IMR-90 (cell line): Measurements from ENCODE around the gene IRF2. TPM values are rescaled to one million over a fixed set of nuclear protein-coding genes. Genes with fewer than 3 reads are reported as not detected.

Source experiments
- ATAC-seq: fragments of 200-7000 bp; cut with Tn5 transposase; 2 replicates; pipeline ENCODE4 v1.9.1; 2020; ENCODE audit warnings: low read depth, mild to moderate bottlenecking, moderate library complexity
- BruUV-seq: library from RNA; stranded (reverse); fragments of 400-500 nt; replicated peaks from 2 replicates; lab custom pipeline; 2021; lab: Mats Ljungman, UMichigan
- CTCF ChIA-PET: fragments of 300-600 bp; formaldehyde crosslinking; extraction: SDS; loops from one replicate; lab custom pipeline; 2021; ENCODE audit warnings: antibody characterized with exemption; lab: Yijun Ruan, JAX
- POLR2A ChIA-PET: fragments of 300-600 bp; sonication (Branson Sonifier 250); formaldehyde crosslinking; loops from one replicate; lab custom pipeline; 2022; ENCODE audit warnings: antibody characterized with exemption; ENCODE audit not compliant: unreplicated experiment; lab: Charles Lee
- DNase-seq: peaks from one replicate; pipeline ENCODE4 v3.0.0; 2013
- H2AFZ ChIP-seq: replicated peaks from 2 replicates; pipeline ENCODE3; 2013; ENCODE audit warnings: low read length, mild to moderate bottlenecking; ENCODE audit not compliant: poor library complexity
- H2AK5ac ChIP-seq: 2 replicates; pipeline ENCODE4 v1.6.1; 2013; ENCODE audit warnings: low read depth, low read length, inconsistent platforms
- H2AK9ac ChIP-seq: replicated peaks from 2 replicates; pipeline ENCODE3; 2013; ENCODE audit warnings: mild to moderate bottlenecking, low read depth, low read length, moderate library complexity; ENCODE audit not compliant: poor library complexity
- H2BK120ac ChIP-seq: 2 replicates; pipeline ENCODE4 v1.6.1; 2013; ENCODE audit warnings: low read depth, low read length, inconsistent platforms
- H2BK15ac ChIP-seq: 3 replicates; pipeline ENCODE4 v1.6.1; 2013; ENCODE audit warnings: low read depth, low read length, inconsistent platforms
- H2BK20ac ChIP-seq: 2 replicates; pipeline ENCODE4 v1.6.1; 2013; ENCODE audit warnings: low read depth, mild to moderate bottlenecking, inconsistent platforms, low read length, moderate library complexity
- H2BK5ac ChIP-seq: 2 replicates; pipeline ENCODE4 v1.6.1; 2013; ENCODE audit warnings: mild to moderate bottlenecking, low read depth, low read length, inconsistent platforms; ENCODE audit not compliant: poor library complexity, severe bottlenecking
- H3K14ac ChIP-seq: replicated peaks from 2 replicates; pipeline ENCODE4 v1.6.1; 2013; ENCODE audit warnings: low read depth, low read length, inconsistent platforms
- H3K18ac ChIP-seq: 2 replicates; pipeline ENCODE4 v1.6.1; 2013; ENCODE audit warnings: low read depth, low read length, control low read depth
- H3K23ac ChIP-seq: 2 replicates; pipeline ENCODE4 v1.6.1; 2013; ENCODE audit warnings: low read depth, low read length, inconsistent platforms
- H3K27ac ChIP-seq: 2 replicates; pipeline ENCODE4 v1.5.1; 2013; ENCODE audit warnings: mild to moderate bottlenecking, control low read depth, low read length; ENCODE audit not compliant: insufficient read depth
- H3K27me3 ChIP-seq: 2 replicates; pipeline ENCODE4 v1.6.1; 2013; ENCODE audit warnings: low read length; ENCODE audit not compliant: control insufficient read depth, insufficient read depth
- H3K36me3 ChIP-seq: 2 replicates; pipeline ENCODE4 v1.6.1; 2013; ENCODE audit warnings: low read length, mixed read lengths; ENCODE audit not compliant: control insufficient read depth, insufficient read depth
- H3K4ac ChIP-seq: 2 replicates; pipeline ENCODE4 v1.6.1; 2013; ENCODE audit warnings: low read depth, low read length, inconsistent platforms
- H3K4me1 ChIP-seq: 2 replicates; pipeline ENCODE4 v1.6.1; 2013; ENCODE audit warnings: low read length, mixed read lengths; ENCODE audit not compliant: control insufficient read depth, insufficient read depth
- H3K4me2 ChIP-seq: 2 replicates; pipeline ENCODE4 v1.6.1; 2013; ENCODE audit warnings: low read depth, mild to moderate bottlenecking, control low read depth, low read length, moderate library complexity
- H3K4me3 ChIP-seq: 2 replicates; pipeline ENCODE4 v1.5.1; 2013; ENCODE audit warnings: low read depth, mild to moderate bottlenecking, control low read depth, low read length, moderate library complexity; ENCODE audit not compliant: insufficient read depth
- H3K56ac ChIP-seq: 2 replicates; pipeline ENCODE4 v1.6.1; 2013; ENCODE audit warnings: low read length, inconsistent platforms; ENCODE audit not compliant: insufficient read depth; ENCODE audit errors: extremely low read depth
- H3K79me1 ChIP-seq, 2 experiments: 2 replicates each; pipeline ENCODE4 v1.6.1; 2013; ENCODE audit warnings: low read length in 2 of 2, inconsistent platforms in 1 of 2, low read depth in 1 of 2
- H3K9ac ChIP-seq: 2 replicates; pipeline ENCODE4 v1.6.1; 2013; ENCODE audit warnings: low read depth, low read length, control low read depth
- H3K9me1 ChIP-seq: 2 replicates; pipeline ENCODE4 v1.6.1; 2013; ENCODE audit warnings: low read length, inconsistent platforms; ENCODE audit not compliant: insufficient read depth
- H3K9me3 ChIP-seq: 2 replicates; pipeline ENCODE4 v1.6.1; 2013; ENCODE audit warnings: low read length; ENCODE audit not compliant: control insufficient read depth, insufficient read depth
- H4K20me1 ChIP-seq: 2 replicates; pipeline ENCODE4 v1.6.1; 2013; ENCODE audit warnings: low read length, inconsistent platforms; ENCODE audit not compliant: insufficient read depth
- H4K5ac ChIP-seq: 2 replicates; pipeline ENCODE4 v1.6.1; 2013; ENCODE audit warnings: mild to moderate bottlenecking, low read depth, low read length, control low read depth
- H4K8ac ChIP-seq, 2 experiments: 2 replicates each; pipeline ENCODE4 v1.6.1; 2013; ENCODE audit warnings: low read depth in 2 of 2, low read length in 2 of 2, control low read depth in 1 of 2, inconsistent platforms in 1 of 2
- H4K91ac ChIP-seq: 2 replicates; pipeline ENCODE4 v1.6.1; 2013; ENCODE audit warnings: low read depth, low read length, inconsistent platforms; ENCODE audit not compliant: insufficient read depth
- BHLHE40 ChIP-seq: fragments of 150-350 bp; IDR thresholded peaks from 2 replicates; pipeline ENCODE4 v1.6.1; 2016; ENCODE audit warnings: mild to moderate bottlenecking, low read depth, low read length
- CHD1 ChIP-seq: IDR thresholded peaks from 2 replicates; pipeline ENCODE4 v1.6.1; 2012; ENCODE audit warnings: low read depth, low read length, improper control_type of control experiment
- CTCF ChIP-seq: conservative IDR thresholded peaks from 2 replicates; pipeline ENCODE4 v1.5.1; 2012; ENCODE audit warnings: mild to moderate bottlenecking, low read depth, low read length, improper control_type of control experiment
- FOS ChIP-seq: fragments of 150-350 bp; IDR thresholded peaks from 2 replicates; pipeline ENCODE4 v1.6.1; 2016; ENCODE audit warnings: low read depth, low read length
- MAFK ChIP-seq: IDR thresholded peaks from 2 replicates; pipeline ENCODE4 v1.6.1; 2012; ENCODE audit warnings: low read depth, low read length, improper control_type of control experiment
- MXI1 ChIP-seq: IDR thresholded peaks from 2 replicates; pipeline ENCODE4 v1.6.1; 2012; ENCODE audit warnings: low read depth, mild to moderate bottlenecking, low read length, moderate library complexity, borderline replicate concordance
- NFE2L2 ChIP-seq: fragments of 150-350 bp; IDR thresholded peaks from 2 replicates; pipeline ENCODE4 v1.6.1; 2016; ENCODE audit warnings: low read depth, mild to moderate bottlenecking, low read length
- WGBS, 2 experiments: methylation state at CpG; one replicate each; pipeline versions ENCODE4 v1.1.5 to v1.1.7; 2013; ENCODE audit warnings: missing lambda C conversion rate in 2 of 2; ENCODE audit not compliant: insufficient read length in 1 of 2; ENCODE audit errors: extremely low coverage in 2 of 2; 5-methylcytosine and 5-hydroxymethylcytosine counted together
- dilution Hi-C: fragments of 300-500 bp; cut with HindIII; formaldehyde crosslinking; loops from one replicate; pipeline ENCODE4 v1.14.3; 2018; ENCODE audit warnings: low sequenced_read_pairs; ENCODE audit not compliant: unreplicated experiment
- in situ Hi-C: fragments of 300-500 bp; cut with MboI; formaldehyde crosslinking; loops from 3 replicates; pipeline ENCODE4 v1.14.3; 2019; ENCODE audit warnings: low sequenced_read_pairs, inconsistent platforms, mixed read lengths
- intact Hi-C: fragments of 100-400 bp; cut with micrococcal nuclease; formaldehyde crosslinking; loops from 2 replicates; pipeline ENCODE4 v1.10.0; 2022
- polyA plus RNA-seq, 3 experiments: library from polyadenylated mRNA; depleted of rRNA; stranded (reverse); fragments of >200 nt; gene quantifications; 2 replicates each; pipeline ENCODE4 v1.2.3, GENCODE V29; 2012; ENCODE audit warnings: low replicate concordance in 1 of 3
- total RNA-seq: library from RNA; depleted of rRNA; stranded (reverse); fragments of >200 nt; gene quantifications from 2 replicates; pipeline ENCODE4 v1.2.3, GENCODE V29; 2012

IRF2 gene
- total and polyA plus RNA-seq, 2 of the 4 experiments (the other 2 are of a cell fraction): 16.5 to 21.9 TPM

- H3K4me3 ChIP-seq: peak overlapping the region; percentile 41
- H2BK5ac ChIP-seq: peak overlapping the region; percentile 64
- H3K18ac ChIP-seq: peak overlapping the region; percentile 20
- DNase-seq (peak; percentile 95), ATAC-seq (peak; percentile 98)
- dilution Hi-C loops: no loop called here
- peaks cover 4% of the 10 kb centered on the region; the same call in 1 of the 2 replicates for H3K9me1 ChIP-seq
- H3K9me3 ChIP-seq: peaks cover 4% of the 10 kb centered on the region; the same call in 1 of the 2 replicates
- 0 out of 2 replicates have a peak overlapping the region, but pooled peaks have one; percentile 13 for H4K5ac ChIP-seq
- no peak overlapping the region for H2BK15ac ChIP-seq
- H2BK120ac ChIP-seq: peak overlapping the region; percentile 62
- H3K27ac ChIP-seq: peak overlapping the region; percentile 72
- no peaks in the 10 kb centered on the region for H3K79me1 ChIP-seq
- peak overlapping the region; percentile 96 for H3K4me2 ChIP-seq
- 0 out of 2 replicates have a peak overlapping the region, but pooled peaks have one; percentile 47 for H3K56ac ChIP-seq
- peak overlapping the region; percentile 45 for H3K9ac ChIP-seq
- 0 out of 2 replicates have a peak, but pooled peaks have one; percentile 9 for TF ChIP-seq MXI1
- no peak for TF ChIP-seq CHD1
- TF ChIP-seq FOS: peak; percentile 74
- peak; percentile 2; the same call in 1 of the 2 replicates for TF ChIP-seq NFE2L2
- TF ChIP-seq MAFK: peak; percentile 95
- no peak for TF ChIP-seq CTCF
- peak; percentile 70 for TF ChIP-seq BHLHE40
- H2AK9ac ChIP-seq: no peak overlapping the region
- no peaks in the 10 kb centered on the region for H3K36me3 ChIP-seq
- no peaks in the 10 kb centered on the region for H3K27me3 ChIP-seq
- H2AFZ ChIP-seq: peak overlapping the region; percentile 77
- H2AK5ac ChIP-seq: no peak overlapping the region
- H3K4ac ChIP-seq: peak overlapping the region; percentile 7; the same call in 1 of the 2 replicates
- BruUV-seq: no TSS peak
- peaks cover 12% of the 10 kb centered on the region for H3K4me1 ChIP-seq
- 0 out of 2 replicates have a peak overlapping the region, but pooled peaks have one; percentile 59 for H3K14ac ChIP-seq
- H4K20me1 ChIP-seq: no peaks in the 10 kb centered on the region
- ChIA-PET POLR2A (interaction anchor here (0.6 to 0.7 kb wide), 2 partner anchors 40 to 109 kb away, joined by 3 read pairs; no protein-coding TSS in a partner anchor), CTCF (interaction anchor here (0.9 to 1.1 kb wide), 2 partner anchors 250 to 253 kb away, joined by 3 read pairs; no protein-coding TSS in a partner anchor)
- peak overlapping the region; percentile 52 for H4K91ac ChIP-seq
- in situ Hi-C loops: no loop called here
- peak overlapping the region; percentile 0 to 63; a peak in 3 of 4 replicates for H4K8ac ChIP-seq
- peak overlapping the region; percentile 60 for H2BK20ac ChIP-seq
- intact Hi-C loops: no loop called here
- peak overlapping the region; percentile 44; the same call in 1 of the 2 replicates for H3K23ac ChIP-seq
- WGBS, 2 experiments: 20% methylated on average over 1 of the region's 8 CpGs; no CpG with 5 or more reads in 1 of the 2 experiments
Observed at GRCh38 chr4:184514121-184514988, 40.0 kb upstream of the IRF2 start.
